LoVo (cell line): ENCODE data around the gene ARHGEF10L.
A peak's percentile ranks its signal among the peaks of the same experiment; 100 is the strongest.

Experiments used
- DNase-seq: peaks from one replicate; pipeline ENCODE4 v3.0.0-alpha.2; 2016; ENCODE audit warnings: low spot score

Gene ARHGEF10L

DNA sequence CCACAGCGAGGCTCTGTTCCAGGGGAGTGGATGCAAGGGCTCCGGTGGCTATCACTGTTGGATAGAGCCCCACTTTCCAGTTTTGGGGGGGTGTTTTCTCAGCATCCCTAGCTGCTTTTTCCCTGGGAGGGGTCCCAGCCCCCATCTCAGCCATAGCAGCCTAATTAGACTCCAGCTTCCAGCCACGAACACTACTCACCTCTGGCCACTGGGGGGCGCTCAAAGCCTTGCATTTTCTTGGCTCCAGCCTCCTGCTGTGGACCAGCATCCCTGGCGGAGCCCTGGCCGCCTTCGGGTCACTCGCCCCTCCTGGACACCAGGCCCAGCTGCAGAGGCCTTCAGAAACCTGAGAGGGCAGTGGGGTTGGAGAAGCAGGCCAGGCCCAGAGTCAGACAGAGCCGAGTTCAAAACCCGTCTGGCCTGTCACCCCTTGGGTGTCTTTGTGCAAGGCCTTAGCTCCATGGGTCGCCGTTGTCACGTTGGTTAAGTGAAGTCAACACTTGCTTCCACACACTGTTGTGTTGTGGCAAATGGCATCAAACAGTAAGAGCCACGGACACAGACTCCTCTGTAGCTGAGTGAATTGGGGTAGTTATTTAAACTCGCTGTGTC lies 122.2 kb downstream of the ARHGEF10L start:
- DNase-seq, result peak; percentile 5

DNA sequence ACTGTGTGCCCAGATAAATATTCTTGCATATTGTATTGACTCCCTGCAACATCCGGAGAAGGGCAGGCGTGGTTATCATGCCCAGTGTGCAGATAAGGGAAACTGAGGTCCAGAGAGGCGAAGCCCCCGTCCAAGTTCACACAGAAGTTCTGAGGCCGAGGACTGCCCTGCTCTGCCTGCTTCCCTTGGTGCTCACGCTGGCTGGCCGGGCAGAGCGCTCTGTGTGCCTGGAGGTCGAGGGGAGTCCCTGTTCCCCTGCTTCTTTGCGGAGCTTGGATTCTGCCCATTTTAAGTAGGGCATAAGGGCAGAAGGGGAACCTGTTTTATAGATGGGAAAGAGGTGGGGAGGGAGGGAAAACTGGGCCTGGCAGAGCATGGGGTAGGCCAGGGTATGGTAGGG lies 122.8 kb downstream of the ARHGEF10L start:
- no peak for DNase-seq

DNA sequence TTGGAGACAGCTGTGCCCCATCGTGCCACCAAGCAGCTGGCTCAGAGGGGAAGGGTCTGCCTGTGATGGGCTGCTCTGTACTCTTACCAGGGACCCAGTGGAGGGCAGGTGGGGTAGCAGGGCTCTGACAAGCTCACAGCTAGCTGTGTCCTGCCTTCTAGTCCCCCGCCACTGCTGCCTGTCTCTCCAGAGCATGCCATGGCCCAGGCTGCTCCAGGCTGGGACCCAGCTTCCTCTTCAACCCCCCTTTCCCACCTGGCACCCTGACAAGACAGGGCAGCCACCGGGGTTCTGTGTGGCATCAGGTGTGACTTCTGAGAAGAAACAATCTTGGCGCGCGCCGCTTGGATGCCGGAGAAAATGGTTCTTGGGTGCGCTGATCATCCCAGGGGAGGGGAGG lies 123.3 kb downstream of the ARHGEF10L start:
- no peak for DNase-seq

DNA sequence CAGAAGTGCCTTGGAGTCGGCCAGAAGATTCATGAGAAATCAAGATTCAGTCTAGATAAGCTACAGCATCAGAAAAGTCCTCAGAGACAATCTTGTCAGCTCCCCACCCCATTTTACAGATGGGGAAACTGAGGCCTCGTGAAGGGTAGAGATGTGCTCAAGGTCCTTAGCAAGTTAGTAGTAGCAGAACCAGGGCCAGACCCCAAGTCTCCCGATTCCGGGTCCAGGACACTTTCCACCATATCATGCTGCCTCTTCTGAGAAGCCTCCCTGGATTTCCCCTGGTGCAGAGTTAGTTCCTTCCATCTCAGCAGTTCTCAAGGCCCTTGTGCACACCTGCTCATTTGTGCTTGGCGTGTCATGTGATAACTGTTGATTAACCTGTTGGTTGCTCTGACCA lies 124.1 kb downstream of the ARHGEF10L start:
- DNase-seq, result no peak

DNA sequence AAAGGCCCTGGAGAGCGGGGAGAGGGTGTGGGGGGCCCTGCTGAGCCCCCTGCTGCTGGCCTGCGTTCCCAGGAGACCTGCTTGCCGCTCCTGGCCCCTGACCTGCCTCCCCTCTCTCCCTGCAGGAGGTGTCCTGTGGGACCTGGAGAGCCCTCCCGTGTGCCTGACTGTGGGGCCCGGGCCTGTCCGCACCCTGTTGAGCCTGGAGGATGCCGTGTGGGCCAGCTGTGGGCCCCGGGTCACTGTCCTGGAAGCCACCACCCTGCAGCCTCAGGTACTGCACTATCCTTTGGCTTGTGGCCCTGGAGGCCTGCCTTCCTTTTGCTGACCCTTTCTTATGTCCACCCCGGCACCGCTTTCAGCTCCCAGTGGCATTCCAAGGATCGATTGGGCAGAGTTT lies 124.8 kb downstream of the ARHGEF10L start:
- no peak for DNase-seq

DNA sequence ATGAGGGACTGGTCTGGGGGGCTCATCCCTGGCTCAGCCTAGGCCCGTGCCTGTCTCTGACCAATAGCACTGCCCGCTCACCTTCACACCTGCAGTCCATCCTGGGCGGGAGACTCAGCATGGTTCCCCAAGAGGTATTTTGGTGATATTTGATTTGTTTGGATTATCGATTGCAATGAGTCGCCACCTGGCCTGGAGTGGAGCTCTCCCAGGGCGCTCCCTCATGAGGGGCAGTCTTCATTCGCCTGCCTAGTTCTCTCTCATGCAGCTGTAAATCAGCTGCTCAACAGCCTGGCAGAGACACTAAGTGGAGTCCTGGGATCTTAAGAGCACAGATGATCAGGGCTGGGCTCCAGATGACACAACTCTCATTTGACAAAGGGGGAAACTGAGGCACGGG lies 125.6 kb downstream of the ARHGEF10L start:
- no peak for DNase-seq

DNA sequence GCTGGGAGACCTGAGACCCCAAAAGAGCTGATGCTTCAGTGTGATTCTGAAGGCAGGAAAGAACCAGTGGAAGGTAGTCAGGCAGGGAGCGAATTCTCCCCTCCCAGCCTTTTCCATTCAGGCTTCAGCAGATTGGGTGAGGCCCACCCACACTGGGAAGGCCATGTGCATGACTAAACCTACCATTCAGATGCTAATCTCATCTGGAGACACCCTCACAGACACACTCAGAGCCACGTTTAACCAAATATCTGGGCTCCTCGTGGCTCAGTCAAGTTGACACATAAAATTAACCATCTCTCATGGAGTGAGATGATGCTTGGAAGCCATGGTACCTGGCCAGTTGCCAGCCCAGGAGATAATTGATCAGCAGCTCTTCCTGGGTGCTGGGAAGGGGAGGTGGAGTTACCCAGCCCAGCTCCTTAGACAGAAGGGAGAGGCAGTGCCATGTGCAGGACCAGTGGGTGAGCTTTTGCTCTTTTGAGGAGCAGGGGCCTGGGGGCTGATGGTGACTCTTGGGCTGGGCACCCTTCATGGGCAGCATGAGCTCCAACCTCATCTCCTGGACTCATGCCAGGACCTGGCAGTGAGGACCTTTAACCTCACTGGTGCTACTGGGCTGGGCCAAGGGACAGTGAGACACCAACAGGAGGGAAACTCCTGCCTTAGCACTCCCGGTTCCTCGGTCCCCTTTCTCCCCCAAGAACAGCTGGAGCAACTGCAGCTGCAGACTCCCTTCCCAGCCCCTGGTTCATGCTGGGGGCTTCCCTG lies 126.6 kb downstream of the ARHGEF10L start:
- DNase-seq, result no peak

DNA sequence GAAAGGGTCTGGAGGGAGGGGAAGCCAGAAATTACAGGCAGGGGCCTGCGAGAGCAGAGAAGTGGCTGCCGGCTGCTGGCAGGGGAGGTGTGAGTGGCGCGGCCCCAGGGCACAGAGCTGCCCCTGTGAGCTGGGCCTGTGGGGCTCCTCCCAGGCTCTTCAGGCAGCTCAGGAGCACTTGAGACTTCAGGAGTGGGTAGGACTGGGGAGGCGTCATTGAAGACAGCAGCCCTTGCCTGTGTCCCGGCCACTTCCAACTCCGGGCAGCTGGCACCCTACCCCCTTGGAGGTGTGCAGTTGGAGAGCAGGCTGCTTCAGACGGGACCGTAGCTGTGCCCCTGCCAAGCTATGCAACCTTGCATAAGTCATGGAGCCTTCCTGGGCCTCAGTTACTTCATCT lies 128.1 kb downstream of the ARHGEF10L start:
- DNase-seq, result no peak

DNA sequence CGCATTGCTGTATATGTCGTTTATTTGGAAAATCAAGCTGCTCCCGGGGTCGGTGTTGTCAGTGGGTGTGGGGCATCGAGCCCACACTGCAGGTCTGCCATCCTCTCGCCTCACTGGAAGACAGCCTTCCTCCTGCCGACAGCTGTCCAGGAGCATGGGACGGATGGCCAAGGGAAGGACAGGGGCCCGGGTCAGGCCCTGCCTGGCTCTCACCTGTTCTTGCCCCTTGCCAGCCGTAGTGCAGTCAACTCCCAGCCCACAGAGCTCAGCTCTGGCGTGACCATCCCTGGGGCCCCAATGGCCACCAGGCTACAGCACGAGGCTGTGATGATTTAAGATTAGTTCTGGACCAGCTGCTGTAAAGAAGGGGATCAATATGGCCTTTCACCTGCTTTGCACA lies 128.7 kb downstream of the ARHGEF10L start:
- no peak for DNase-seq

DNA sequence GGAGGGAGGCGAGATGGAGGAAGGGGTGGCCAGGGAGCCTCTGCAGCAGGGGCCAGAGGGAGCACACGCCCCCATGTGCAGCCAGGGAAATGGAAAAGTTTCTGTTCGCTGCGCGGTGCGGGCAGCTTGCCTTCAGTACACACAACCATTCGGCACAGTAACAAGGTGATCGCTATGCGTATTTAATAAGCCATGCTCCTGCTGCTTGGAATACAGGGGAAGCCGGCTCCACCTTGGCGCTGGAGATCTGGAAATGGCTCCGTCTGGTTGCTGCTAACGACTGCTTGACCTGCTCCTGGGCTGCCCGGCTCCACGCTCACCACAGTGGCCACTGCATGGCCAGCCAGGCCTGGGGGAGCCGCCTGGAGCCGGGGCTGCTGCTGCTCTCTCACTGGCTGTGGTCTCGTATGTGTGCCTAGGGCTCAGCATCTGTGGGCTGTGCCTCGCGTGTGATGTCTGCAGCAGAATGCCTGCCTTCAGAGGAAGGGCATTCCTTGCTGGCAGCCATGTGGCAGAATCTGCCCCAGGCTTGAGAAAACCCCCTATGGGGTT lies 129.2 kb downstream of the ARHGEF10L start:
- DNase-seq, result no peak

DNA sequence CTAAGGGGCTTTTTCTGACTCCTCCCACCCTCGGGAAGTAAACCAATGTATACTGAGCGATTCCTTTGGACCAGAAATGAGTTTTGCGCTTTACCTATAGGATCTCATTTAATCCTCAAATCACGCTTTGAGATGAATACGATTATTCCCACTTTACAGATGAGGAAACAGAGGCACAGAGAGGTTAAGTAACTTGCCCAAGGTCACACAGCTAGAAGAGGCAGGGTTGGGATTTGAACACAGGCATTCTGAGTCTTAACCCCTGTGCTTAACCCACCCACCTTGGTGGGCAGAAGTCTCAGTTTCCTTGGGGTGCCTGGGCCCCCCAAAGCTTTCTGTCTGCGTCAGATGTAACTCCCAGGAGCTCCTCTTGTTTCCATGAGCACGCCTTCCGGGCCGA lies 129.8 kb downstream of the ARHGEF10L start:
- no peak for DNase-seq

DNA sequence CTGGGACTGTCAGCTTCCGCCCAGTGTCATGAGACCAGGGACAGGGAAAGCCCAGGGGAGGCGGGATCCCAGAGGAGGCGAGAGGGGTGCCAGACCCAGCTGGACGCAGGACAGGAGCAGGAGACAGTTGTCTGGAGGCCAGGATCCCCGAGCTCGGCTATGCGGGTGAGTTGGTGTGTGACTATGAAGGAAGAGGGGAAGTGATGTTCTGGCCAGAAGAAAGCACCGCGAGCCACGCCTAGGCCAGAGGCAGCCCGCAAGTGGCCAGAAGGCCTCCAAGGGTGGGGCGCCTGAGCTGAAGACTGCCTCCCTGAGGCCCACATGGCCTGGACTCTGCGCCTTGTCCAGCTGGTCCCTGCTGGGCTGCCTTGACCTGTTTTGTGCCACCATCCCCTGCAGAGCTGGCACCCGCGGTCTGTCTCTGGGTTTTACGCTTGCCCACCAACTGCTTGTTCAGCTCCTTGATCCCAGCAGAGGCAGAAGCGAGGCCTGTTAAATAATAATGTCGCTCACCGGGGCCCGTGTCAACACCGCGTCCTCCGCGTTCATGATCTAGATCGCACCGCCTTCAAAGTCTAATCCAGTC lies 130.5 kb downstream of the ARHGEF10L start:
- no peak for DNase-seq

DNA sequence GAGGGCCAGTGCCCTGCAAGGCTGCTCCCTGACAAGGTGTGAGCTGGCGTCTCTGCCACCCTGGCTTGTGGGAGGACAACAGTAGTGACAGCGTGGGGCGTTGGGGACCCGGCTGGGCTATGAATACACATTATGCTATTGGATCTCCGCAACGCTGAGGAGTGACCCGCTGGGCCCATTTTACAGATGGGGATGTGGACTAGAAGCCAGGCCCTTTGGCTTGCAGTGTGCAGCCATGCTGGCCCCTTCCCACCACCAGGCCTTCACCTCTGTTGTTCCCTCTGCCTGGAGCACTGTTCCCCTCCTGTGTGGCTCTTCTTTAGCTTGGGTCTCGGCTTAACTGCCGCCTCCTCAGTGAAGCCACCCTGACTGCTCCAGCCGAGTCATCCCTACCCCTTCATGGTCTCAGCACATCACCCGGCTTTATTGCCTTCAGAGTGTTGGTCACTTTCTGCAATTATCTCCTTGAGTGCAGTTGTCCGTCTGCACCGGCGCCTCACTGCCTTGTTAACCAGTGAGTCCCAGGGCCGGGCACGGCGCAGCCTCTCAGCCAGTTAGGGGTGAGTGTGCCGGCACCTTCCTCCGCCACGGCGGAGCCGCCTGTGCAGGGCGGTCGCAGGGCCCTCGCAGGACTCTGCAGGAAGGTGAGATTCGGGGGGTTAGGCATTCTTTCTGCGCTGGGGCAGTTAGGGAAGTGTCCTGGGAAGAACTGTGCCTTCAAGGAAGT lies 131.3 kb downstream of the ARHGEF10L start:
- no peak for DNase-seq

DNA sequence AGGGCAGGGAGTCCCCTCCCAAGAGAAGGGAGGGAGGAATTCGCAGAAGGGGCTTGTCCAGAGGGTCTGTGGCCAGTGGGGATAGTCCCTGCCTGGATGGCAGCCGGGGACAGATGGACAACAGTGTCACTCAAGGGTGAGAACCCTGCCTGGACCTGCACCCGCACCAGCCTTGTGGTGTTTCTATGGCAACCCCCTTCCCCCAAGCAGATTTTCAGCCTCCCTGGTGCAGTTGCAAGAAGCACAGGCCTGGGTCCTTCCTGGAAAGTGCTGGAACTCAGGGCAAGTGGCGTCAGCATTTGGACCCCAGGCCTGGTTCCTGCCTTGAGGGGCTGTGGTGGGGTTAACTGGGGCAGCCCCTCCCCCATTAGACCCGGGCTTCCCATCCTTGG lies 131.8 kb downstream of the ARHGEF10L start:
- no peak for DNase-seq

DNA sequence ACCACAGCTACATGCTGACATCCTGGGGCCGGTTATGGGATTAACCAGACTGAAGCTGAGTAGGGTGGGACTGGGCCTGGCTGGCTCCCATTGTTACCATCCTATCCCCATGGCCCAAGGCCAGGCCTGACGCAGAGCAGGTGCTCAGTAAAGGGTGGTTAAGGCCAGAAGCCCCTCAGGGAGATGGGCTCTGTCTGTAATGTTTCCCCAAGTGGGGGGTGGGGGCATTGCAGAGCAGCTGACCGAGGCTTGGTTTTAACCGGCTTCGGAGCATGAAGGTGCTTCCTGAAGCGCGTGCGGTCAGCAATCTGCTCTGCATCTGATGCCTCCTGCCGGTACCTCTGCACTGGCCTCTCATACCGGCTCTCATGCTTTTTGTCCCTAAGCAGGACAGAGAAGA lies 132.2 kb downstream of the ARHGEF10L start:
- no peak for DNase-seq

DNA sequence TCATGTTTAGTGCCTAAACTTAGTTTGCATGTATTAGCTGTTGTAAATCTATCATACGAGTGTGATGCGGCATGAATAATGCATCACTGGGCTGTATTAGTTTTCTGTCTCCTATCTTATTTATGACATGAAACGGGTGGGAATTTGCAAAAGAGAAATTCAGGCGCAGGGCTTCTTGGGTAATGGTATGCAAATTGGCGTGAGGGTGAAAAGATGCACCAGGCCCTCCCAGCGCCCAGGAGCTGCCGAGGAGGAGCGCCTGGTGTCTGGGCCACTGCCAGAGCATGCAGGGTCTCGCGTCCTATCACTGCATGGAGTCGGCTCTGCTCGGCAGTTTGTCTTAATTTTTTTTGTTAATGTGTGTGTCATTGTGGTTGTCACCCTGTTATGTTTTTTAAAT lies 132.7 kb downstream of the ARHGEF10L start:
- no peak for DNase-seq

DNA sequence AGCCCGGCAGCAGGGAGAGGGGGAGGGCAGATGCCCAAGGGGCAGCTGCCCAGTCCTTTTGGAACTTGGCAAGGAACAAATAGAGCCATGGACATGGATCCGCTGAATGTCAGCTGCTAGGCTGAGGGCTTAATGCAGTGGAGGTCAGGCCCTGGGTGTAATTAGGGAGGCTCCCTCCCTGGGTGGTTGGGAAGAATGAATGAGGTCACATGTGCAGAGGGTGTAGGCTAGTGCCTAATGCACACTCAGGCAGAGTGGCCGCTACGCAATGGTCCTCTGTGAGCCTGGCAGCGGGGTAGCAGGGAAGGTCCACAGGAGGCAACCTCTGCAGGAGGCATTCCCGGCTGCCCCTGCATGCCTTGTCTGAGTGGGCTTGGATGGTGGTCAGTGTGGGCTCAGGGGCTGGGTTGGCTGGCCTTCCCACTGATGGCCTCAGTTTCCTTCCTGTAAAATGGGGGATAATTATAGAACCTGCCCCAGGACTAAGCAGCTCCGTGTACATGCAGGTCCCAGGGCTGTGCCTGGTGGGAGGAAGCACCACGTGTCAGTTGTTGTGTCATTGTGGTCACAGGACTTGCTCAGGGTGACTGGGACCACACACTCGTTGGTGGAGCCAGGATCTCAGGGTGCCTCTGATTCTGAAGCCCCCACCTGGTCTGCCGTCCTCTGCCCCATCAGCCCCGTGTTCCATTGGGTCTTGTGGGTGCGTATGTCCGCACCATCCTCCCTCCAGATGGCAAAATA lies 134.0 kb downstream of the ARHGEF10L start:
- DNase-seq, result no peak

DNA sequence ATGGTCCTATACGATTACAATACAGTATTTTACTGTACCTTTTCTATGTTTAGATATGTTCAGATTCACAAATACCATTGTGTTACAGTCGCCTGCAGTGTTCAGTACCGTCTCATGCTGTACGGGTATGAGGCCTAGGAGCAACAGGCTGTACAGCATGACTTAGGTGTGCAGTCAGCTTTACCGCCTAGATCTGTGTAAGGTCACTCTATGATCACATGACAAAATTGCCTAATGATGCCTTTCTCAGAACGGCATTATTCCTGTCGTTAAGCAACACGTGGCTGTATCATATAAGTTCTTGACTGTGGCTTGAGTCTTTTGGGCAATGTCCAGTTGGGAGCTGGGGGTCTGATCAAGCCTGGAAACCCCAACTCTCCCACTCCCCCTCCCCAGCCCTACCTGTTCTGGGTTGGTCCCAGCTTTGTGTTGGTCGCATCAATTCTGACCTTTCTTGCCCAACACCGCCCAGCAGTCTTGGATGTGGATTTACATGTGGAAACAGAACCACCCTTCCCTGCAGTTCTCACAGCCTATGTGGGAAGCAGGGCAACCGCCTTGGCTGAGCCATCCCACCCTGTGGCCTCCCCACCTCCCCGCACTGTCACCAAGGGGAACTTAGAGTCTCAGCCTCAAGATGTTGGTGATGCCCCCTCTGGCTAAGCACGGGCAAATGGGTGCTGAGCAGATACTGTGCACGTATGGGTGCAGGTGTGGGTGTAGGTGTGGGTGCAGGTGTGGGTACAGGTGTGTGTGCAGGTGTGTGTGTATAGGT lies 135.4 kb downstream of the ARHGEF10L start:
- DNase-seq, result no peak

DNA sequence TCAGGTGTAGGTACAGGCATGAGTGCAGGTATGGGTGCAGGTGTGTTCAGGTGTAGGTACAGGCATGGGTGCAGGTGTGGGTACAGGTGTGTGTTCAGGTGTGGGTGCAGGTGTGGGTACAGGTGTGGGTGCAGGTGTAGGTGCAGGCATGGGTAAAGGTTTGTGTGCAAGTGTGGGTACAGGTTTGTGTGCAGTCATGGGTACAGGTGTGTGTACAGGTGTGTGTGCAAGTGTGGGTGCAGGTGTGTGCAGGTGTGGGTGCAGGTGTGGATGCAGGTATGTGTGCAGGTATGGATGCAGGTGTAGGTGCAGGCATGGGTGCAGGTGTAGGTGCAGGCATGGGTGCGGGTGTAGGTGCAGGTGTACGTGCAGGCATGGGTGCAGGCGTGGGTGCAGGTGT lies 136.2 kb downstream of the ARHGEF10L start:
- no peak for DNase-seq

DNA sequence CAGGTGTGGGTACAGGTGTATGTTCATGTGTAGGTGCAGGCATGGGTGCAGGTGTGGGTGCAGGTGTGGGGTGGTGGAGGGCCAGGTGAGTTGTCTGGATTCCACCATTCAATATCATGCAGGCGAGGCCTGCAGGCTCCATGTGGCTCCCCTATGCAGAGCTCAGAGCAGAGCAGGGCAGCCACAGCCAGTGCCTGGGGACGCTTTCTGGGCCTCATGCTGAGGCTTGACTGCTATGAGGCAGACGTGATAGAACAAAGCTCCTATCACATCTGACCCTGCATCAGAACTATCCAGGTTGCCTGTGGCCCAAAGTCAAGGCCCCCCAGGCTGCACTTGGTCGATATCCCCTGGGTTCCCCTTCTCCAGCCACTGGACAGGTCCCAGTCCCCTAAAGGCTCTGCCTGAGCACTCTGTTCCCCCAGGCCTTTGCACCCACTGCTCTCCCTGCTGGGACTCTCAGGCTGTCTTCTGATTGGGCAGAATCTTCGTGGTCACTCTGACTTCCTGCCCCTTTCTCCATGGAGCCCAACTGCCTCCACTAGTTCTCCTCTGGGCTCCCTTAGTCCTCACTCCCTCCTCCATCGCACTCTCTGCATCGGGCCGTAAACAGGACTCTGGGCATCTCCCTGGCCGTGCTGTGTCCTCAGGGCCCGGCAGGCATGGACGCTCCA lies 137.0 kb downstream of the ARHGEF10L start:
- no peak for DNase-seq

DNA sequence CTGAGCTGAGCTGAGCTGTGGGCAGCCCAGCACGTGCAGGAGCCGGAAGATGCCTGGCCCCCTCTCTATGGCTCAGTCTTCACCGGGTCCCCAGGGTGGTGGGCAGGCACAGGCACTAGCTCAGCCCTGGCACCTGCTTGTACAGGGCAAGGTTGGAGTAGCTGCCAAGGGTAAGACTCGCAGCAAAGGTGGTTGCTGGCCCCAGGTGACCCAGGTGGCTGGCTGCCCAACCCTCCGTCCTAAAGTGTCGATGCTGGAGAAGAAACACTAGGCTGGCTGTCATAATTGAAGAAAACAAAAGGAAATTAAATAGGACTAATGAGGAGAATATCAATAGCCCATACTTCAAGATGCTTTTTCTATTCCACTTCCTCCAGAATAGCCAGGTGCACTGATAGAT lies 138.5 kb downstream of the ARHGEF10L start:
- DNase-seq, result no peak
